ENCODE results near the gene CEP131.

DNA sequence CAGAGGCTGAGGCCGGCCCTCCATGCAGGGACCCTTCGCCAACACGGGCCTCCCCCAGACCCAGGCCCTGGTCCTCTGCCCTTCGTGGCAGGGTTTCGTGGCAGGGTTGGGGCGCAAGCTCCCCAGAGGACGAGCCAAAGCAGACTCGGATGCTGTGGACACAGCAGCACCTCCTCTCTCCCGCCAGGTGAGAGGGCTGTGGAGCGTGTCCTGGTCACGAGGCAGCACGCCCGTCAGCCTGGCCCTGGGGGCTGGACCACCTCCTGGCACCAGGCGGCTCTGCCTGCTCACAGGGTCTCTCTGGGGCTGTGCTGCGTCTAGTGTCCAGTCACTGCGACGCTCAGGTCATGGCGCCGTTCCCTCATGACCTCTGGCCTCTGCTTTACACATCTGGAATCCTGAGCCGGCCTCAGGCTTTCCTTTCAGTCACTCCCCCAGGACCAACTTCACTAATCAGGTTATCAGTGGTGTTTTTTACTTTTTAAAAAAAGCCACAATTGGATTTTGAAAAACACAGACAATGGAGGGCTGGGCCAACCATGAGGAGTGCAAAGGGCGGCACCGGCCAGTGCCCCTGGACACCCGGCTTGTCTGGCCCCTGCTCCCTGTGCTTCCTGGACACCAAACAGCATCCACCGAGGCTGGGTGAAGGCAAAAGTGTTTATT lies 21.7 kb upstream of the CEP131 start:
- TF ChIP-seq ZNF341 (tag by site-specific recombination; IDR thresholded peaks at IDR 0.05; ENCODE audit: low read depth): no peak
- TF ChIP-seq ZNF2 (tag by site-specific recombination; IDR thresholded peaks at IDR 0.05): no peak
- TF ChIP-seq ZNF560 (tag by site-specific recombination; IDR thresholded peaks at IDR 0.05; ENCODE audit: borderline replicate concordance): no peak
- TF ChIP-seq ZSCAN16 (tag by site-specific recombination; IDR thresholded peaks at IDR 0.05): no peak
- no peak for TF ChIP-seq CTCF (tag by site-specific recombination; IDR thresholded peaks at IDR 0.05)
- TF ChIP-seq MEIS1 (CRISPR knock-in tag; IDR thresholded peaks at IDR 0.05; ENCODE audit: borderline replicate concordance): no peak
- TF ChIP-seq ZNF501 (tag by site-specific recombination; IDR thresholded peaks at IDR 0.05): no peak
- TF ChIP-seq, protein P1, sequence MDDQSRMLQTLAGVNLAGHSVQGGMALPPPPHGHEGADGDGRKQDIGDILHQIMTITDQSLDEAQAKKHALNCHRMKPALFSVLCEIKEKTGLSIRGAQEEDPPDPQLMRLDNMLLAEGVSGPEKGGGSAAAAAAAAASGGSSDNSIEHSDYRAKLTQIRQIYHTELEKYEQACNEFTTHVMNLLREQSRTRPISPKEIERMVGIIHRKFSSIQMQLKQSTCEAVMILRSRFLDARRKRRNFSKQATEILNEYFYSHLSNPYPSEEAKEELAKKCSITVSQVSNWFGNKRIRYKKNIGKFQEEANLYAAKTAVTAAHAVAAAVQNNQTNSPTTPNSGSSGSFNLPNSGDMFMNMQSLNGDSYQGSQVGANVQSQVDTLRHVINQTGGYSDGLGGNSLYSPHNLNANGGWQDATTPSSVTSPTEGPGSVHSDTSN (CRISPR knock-in tag; IDR thresholded peaks at IDR 0.05): no peak
